Liver (tissue), 9 donors: ENCODE results near the gene STKLD1. TPM values are rescaled to one million over a fixed set of nuclear protein-coding genes. Genes with fewer than 3 reads are reported as not detected.

Experiments used
- DNase-seq: peaks from one replicate; pipeline ENCODE4 v3.0.0-alpha.2; 2017; ENCODE audit warnings: low spot score
- H3K27ac ChIP-seq, 2 donors: one replicate each; pipeline ENCODE4 v1.7.0; 2013; ENCODE audit warnings: inconsistent platforms in 2 of 2, low read length in 2 of 2, control low read depth in 1 of 2, low read depth in 1 of 2, mild to moderate bottlenecking in 1 of 2
- H3K27me3 ChIP-seq, 4 donors: one replicate each; pipeline versions ENCODE4 v1.6.1 to v1.7.0; 2013; ENCODE audit warnings: low read length in 3 of 4, inconsistent platforms in 1 of 4, mild to moderate bottlenecking in 1 of 4, moderate library complexity in 1 of 4; ENCODE audit not compliant: control insufficient read depth in 4 of 4, insufficient read depth in 4 of 4
- H3K36me3 ChIP-seq, 4 donors: one replicate each; pipeline versions ENCODE4 v1.6.1 to v1.7.0; 2013; ENCODE audit warnings: low read length in 3 of 4, mild to moderate bottlenecking in 3 of 4, low read depth in 1 of 4, moderate library complexity in 1 of 4; ENCODE audit not compliant: control insufficient read depth in 4 of 4, insufficient read depth in 3 of 4
- H3K4me1 ChIP-seq, 4 donors: one replicate each; pipeline versions ENCODE4 v1.6.1 to v1.7.0; 2013; ENCODE audit warnings: low read length in 3 of 4, mild to moderate bottlenecking in 3 of 4, moderate library complexity in 1 of 4; ENCODE audit not compliant: control insufficient read depth in 4 of 4, insufficient read depth in 4 of 4
- H3K4me3 ChIP-seq, 3 donors: one replicate each; pipeline versions ENCODE4 v1.6.1 to v1.7.0; 2013; ENCODE audit warnings: low read length in 3 of 3, control low read depth in 1 of 3, low read depth in 1 of 3, mild to moderate bottlenecking in 1 of 3
- H3K9ac ChIP-seq, 2 donors: one replicate each; pipeline ENCODE4 v1.7.0; 2013; ENCODE audit warnings: low read length in 2 of 2, mild to moderate bottlenecking in 2 of 2, moderate library complexity in 2 of 2, control low read depth in 1 of 2, low read depth in 1 of 2
- H3K9me3 ChIP-seq, 4 donors: one replicate each; pipeline versions ENCODE4 v1.6.1 to v1.7.0; 2013; ENCODE audit warnings: low read length in 3 of 4; ENCODE audit not compliant: control insufficient read depth in 4 of 4
- ATF3 ChIP-seq: IDR thresholded peaks from 2 replicates; pipeline ENCODE4 v1.6.1; 2016; ENCODE audit warnings: antibody characterized with exemption
- FOXA1 ChIP-seq: IDR thresholded peaks from 2 replicates; pipeline ENCODE4 v1.6.1; 2016; ENCODE audit warnings: antibody characterized with exemption
- FOXA2 ChIP-seq: IDR thresholded peaks from 2 replicates; pipeline ENCODE4 v1.6.1; 2016; ENCODE audit warnings: antibody characterized with exemption
- GABPA ChIP-seq, 2 donors: IDR thresholded peaks in 1 of 2; conservative IDR thresholded peaks in 1 of 2; 2 replicates each; pipeline ENCODE4 v1.6.1; 2016; ENCODE audit warnings: antibody characterized with exemption in 2 of 2, mild to moderate bottlenecking in 1 of 2, moderate library complexity in 1 of 2
- HNF4A ChIP-seq, 2 donors: conservative IDR thresholded peaks; 2 replicates each; pipeline ENCODE4 v1.6.1; 2016; ENCODE audit warnings: antibody characterized with exemption in 2 of 2, mild to moderate bottlenecking in 2 of 2
- HNF4G ChIP-seq: IDR thresholded peaks from 2 replicates; pipeline ENCODE4 v1.6.1; 2016; ENCODE audit warnings: antibody characterized with exemption
- JUND ChIP-seq, 2 donors: IDR thresholded peaks; 2 replicates each; pipeline ENCODE4 v1.6.1; 2016; ENCODE audit warnings: antibody characterized with exemption in 2 of 2
- MAX ChIP-seq: IDR thresholded peaks from 2 replicates; pipeline ENCODE4 v1.6.1; 2016; ENCODE audit warnings: antibody characterized with exemption
- NR2F2 ChIP-seq: IDR thresholded peaks from 2 replicates; pipeline ENCODE4 v1.6.1; 2016; ENCODE audit warnings: antibody characterized with exemption
- RAD21 ChIP-seq, 2 donors: IDR thresholded peaks; 2 replicates each; pipeline ENCODE4 v1.6.1; 2016; ENCODE audit warnings: antibody characterized with exemption in 2 of 2, mild to moderate bottlenecking in 2 of 2
- RXRA ChIP-seq, 2 donors: IDR thresholded peaks; 2 replicates each; pipeline ENCODE4 v1.6.1; 2017 to 2018; ENCODE audit warnings: antibody characterized with exemption in 2 of 2, mild to moderate bottlenecking in 1 of 2
- SP1 ChIP-seq: IDR thresholded peaks from 2 replicates; pipeline ENCODE4 v1.6.1; 2018; ENCODE audit warnings: antibody characterized with exemption, mild to moderate bottlenecking
- TAF1 ChIP-seq: conservative IDR thresholded peaks from 2 replicates; pipeline ENCODE4 v1.6.1; 2016; ENCODE audit warnings: antibody characterized with exemption, mild to moderate bottlenecking
- YY1 ChIP-seq: IDR thresholded peaks from 2 replicates; pipeline ENCODE4 v1.6.1; 2016; ENCODE audit warnings: antibody characterized with exemption, mild to moderate bottlenecking
- WGBS: extraction: QIAGEN DNeasy Blood & Tissue Kit; methylation state at CpG from one replicate; pipeline ENCODE4 v1.1.7; 2013; 5-methylcytosine and 5-hydroxymethylcytosine counted together
- polyA plus RNA-seq, 2 donors: library from polyadenylated mRNA; stranded (reverse) in 1 of 2; unstranded in 1 of 2; fragments of 200-250 nt in 1 of 2; fragments of >200 nt in 1 of 2; fragmentation: Nextera tagmentation in 1 of 2; extraction: Ambion mirVana in 1 of 2; gene quantifications; one replicate each; pipeline versions ENCODE4 v1.2.1 to v1.2.3, GENCODE V29; 2013 to 2015
- total RNA-seq, 2 donors: library from RNA; depleted of rRNA; stranded (reverse); fragments of >200 nt; gene quantifications; one replicate each; pipeline ENCODE4 v1.2.3, GENCODE V29; 2014
- TF ChIP-seq, protein P1 (sequence below): IDR thresholded peaks from 2 replicates; pipeline ENCODE4 v1.6.1; 2016; ENCODE audit warnings: antibody characterized with exemption
- TF ChIP-seq, protein P2 (sequence below): fragments of 150-350 bp; IDR thresholded peaks from 2 replicates; pipeline ENCODE4 v1.5.1; 2017; ENCODE audit warnings: improper control_type of control experiment, low read depth, low read length; ENCODE audit not compliant: missing input control
- TF ChIP-seq, protein P3 (sequence below): IDR thresholded peaks from 2 replicates; pipeline ENCODE4 v1.6.1; 2016; ENCODE audit warnings: antibody characterized with exemption, mild to moderate bottlenecking
- donor health status: healthy.
- donor health status: healthy.
- donor health status: healthy.
- donor health status: healthy.
- donor health status: healthy.

Gene STKLD1
- total and polyA plus RNA-seq, 4 donors = 0.25 to 0.85 (median 0.33) TPM

DNA sequence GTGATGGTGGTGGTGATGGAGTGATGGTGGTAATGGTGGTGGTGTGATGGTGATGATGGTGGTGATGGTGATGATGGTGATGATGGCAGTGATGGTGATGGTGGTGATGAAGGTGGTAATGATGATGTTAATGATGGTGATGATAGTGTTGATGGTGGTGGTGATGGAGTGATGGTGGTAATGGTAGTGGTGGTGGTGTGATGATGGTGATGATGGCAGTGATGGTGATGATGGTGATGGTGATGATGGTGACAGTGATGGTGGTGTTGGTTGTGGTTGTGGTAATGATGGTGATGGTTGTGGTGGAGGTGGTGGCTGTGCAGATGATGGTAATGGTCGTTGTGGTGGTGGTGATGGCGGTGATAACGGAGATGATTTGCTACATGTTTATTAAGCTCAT is 7.3 kb downstream of the STKLD1 start:
- Histone ChIP-seq H3K9ac (no peak overlapping the region), H3K36me3 (no peaks in the 10 kb centered on the region), H3K27ac (no peak overlapping the region), H3K4me3 (no peak overlapping the region), H3K27me3 (no peaks in the 10 kb centered on the region), H3K9me3 (no peaks in the 10 kb centered on the region), H3K4me1 (no peaks in the 10 kb centered on the region)
- no peak for DNase-seq
- no peak for TF ChIP-seq FOXA1
- WGBS = 94% methylated on average over 3 of the region's 3 CpGs

- Histone ChIP-seq H3K27me3 (no peaks in the 10 kb centered on the region), H3K27ac (no peak overlapping the region), H3K9ac (no peak overlapping the region), H3K9me3 (no peaks in the 10 kb centered on the region), H3K4me1 (no peaks in the 10 kb centered on the region), H3K4me3 (no peak overlapping the region), H3K36me3 (no peaks in the 10 kb centered on the region)
- WGBS = 88% methylated on average over 17 of the region's 17 CpGs
- no peak for DNase-seq
- no peak for TF ChIP-seq HNF4A (conservative IDR thresholded peaks at IDR 0.05)
- TF ChIP-seq, protein P1, sequence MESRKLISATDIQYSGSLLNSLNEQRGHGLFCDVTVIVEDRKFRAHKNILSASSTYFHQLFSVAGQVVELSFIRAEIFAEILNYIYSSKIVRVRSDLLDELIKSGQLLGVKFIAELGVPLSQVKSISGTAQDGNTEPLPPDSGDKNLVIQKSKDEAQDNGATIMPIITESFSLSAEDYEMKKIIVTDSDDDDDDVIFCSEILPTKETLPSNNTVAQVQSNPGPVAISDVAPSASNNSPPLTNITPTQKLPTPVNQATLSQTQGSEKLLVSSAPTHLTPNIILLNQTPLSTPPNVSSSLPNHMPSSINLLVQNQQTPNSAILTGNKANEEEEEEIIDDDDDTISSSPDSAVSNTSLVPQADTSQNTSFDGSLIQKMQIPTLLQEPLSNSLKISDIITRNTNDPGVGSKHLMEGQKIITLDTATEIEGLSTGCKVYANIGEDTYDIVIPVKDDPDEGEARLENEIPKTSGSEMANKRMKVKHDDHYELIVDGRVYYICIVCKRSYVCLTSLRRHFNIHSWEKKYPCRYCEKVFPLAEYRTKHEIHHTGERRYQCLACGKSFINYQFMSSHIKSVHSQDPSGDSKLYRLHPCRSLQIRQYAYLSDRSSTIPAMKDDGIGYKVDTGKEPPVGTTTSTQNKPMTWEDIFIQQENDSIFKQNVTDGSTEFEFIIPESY = no peak
- no peak for TF ChIP-seq MAX
- no peak for TF ChIP-seq HNF4G
- no peak for TF ChIP-seq ATF3
- no peak for TF ChIP-seq RAD21 (IDR thresholded peaks at IDR 0.05)
- TF ChIP-seq SP1 = no peak
- no peak for TF ChIP-seq FOXA1
- TF ChIP-seq GABPA (IDR thresholded peaks at IDR 0.05 in 1 of 2, conservative IDR thresholded peaks at IDR 0.05 in 1 of 2) = no peak
Measured at GRCh38 chr9:133384736-133385321, 8.7 kb downstream of the STKLD1 start.

- H3K27ac ChIP-seq = no peak overlapping the region
- WGBS = 94% methylated on average over 14 of the region's 14 CpGs
- H3K27me3 ChIP-seq = no peaks in the 10 kb centered on the region
- no peak overlapping the region for H3K9ac ChIP-seq
- no peaks in the 10 kb centered on the region for H3K9me3 ChIP-seq
- no peak overlapping the region for H3K4me3 ChIP-seq
- no peaks in the 10 kb centered on the region for H3K36me3 ChIP-seq
- TF ChIP-seq SP1 (no peak), YY1 (no peak), RXRA (IDR thresholded peaks at IDR 0.05) (no peak), TAF1 (no peak), JUND (IDR thresholded peaks at IDR 0.05) (no peak), HNF4A (conservative IDR thresholded peaks at IDR 0.05) (no peak), GABPA (IDR thresholded peaks at IDR 0.05 in 1 of 2, conservative IDR thresholded peaks at IDR 0.05 in 1 of 2) (no peak), MAX (no peak), NR2F2 (no peak), FOXA2 (no peak), HNF4G (no peak), RAD21 (IDR thresholded peaks at IDR 0.05) (no peak)
- TF ChIP-seq, protein P1 = no peak
- TF ChIP-seq, protein P2, sequence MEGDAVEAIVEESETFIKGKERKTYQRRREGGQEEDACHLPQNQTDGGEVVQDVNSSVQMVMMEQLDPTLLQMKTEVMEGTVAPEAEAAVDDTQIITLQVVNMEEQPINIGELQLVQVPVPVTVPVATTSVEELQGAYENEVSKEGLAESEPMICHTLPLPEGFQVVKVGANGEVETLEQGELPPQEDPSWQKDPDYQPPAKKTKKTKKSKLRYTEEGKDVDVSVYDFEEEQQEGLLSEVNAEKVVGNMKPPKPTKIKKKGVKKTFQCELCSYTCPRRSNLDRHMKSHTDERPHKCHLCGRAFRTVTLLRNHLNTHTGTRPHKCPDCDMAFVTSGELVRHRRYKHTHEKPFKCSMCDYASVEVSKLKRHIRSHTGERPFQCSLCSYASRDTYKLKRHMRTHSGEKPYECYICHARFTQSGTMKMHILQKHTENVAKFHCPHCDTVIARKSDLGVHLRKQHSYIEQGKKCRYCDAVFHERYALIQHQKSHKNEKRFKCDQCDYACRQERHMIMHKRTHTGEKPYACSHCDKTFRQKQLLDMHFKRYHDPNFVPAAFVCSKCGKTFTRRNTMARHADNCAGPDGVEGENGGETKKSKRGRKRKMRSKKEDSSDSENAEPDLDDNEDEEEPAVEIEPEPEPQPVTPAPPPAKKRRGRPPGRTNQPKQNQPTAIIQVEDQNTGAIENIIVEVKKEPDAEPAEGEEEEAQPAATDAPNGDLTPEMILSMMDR = no peak
- TF ChIP-seq, protein P3, sequence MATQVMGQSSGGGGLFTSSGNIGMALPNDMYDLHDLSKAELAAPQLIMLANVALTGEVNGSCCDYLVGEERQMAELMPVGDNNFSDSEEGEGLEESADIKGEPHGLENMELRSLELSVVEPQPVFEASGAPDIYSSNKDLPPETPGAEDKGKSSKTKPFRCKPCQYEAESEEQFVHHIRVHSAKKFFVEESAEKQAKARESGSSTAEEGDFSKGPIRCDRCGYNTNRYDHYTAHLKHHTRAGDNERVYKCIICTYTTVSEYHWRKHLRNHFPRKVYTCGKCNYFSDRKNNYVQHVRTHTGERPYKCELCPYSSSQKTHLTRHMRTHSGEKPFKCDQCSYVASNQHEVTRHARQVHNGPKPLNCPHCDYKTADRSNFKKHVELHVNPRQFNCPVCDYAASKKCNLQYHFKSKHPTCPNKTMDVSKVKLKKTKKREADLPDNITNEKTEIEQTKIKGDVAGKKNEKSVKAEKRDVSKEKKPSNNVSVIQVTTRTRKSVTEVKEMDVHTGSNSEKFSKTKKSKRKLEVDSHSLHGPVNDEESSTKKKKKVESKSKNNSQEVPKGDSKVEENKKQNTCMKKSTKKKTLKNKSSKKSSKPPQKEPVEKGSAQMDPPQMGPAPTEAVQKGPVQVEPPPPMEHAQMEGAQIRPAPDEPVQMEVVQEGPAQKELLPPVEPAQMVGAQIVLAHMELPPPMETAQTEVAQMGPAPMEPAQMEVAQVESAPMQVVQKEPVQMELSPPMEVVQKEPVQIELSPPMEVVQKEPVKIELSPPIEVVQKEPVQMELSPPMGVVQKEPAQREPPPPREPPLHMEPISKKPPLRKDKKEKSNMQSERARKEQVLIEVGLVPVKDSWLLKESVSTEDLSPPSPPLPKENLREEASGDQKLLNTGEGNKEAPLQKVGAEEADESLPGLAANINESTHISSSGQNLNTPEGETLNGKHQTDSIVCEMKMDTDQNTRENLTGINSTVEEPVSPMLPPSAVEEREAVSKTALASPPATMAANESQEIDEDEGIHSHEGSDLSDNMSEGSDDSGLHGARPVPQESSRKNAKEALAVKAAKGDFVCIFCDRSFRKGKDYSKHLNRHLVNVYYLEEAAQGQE = no peak
- no peaks in the 10 kb centered on the region for H3K4me1 ChIP-seq
- no peak for DNase-seq
Measured at GRCh38 chr9:133385452-133385851, 9.3 kb downstream of the STKLD1 start.
